Liver (tissue), 10 donors: ENCODE results near the gene ODC1. TPM values are rescaled to one million over a fixed set of nuclear protein-coding genes. Genes with fewer than 3 reads are reported as not detected.

Source experiments
- DNase-seq: peaks from one replicate; pipeline ENCODE4 v3.0.0-alpha.2; 2017; ENCODE audit warnings: low spot score
- H3K27ac ChIP-seq, 2 donors: one replicate each; pipeline ENCODE4 v1.7.0; 2013; ENCODE audit warnings: inconsistent platforms in 2 of 2, low read length in 2 of 2, control low read depth in 1 of 2, low read depth in 1 of 2, mild to moderate bottlenecking in 1 of 2
- H3K27me3 ChIP-seq, 4 donors: one replicate each; pipeline versions ENCODE4 v1.6.1 to v1.7.0; 2013; ENCODE audit warnings: low read length in 3 of 4, inconsistent platforms in 1 of 4, mild to moderate bottlenecking in 1 of 4, moderate library complexity in 1 of 4; ENCODE audit not compliant: control insufficient read depth in 4 of 4, insufficient read depth in 4 of 4
- H3K36me3 ChIP-seq, 4 donors: one replicate each; pipeline versions ENCODE4 v1.6.1 to v1.7.0; 2013; ENCODE audit warnings: low read length in 3 of 4, mild to moderate bottlenecking in 3 of 4, low read depth in 1 of 4, moderate library complexity in 1 of 4; ENCODE audit not compliant: control insufficient read depth in 4 of 4, insufficient read depth in 3 of 4
- H3K4me1 ChIP-seq, 4 donors: one replicate each; pipeline versions ENCODE4 v1.6.1 to v1.7.0; 2013; ENCODE audit warnings: low read length in 3 of 4, mild to moderate bottlenecking in 3 of 4, moderate library complexity in 1 of 4; ENCODE audit not compliant: control insufficient read depth in 4 of 4, insufficient read depth in 4 of 4
- H3K4me3 ChIP-seq, 3 donors: one replicate each; pipeline versions ENCODE4 v1.6.1 to v1.7.0; 2013; ENCODE audit warnings: low read length in 3 of 3, control low read depth in 1 of 3, low read depth in 1 of 3, mild to moderate bottlenecking in 1 of 3
- H3K9ac ChIP-seq, 2 donors: one replicate each; pipeline ENCODE4 v1.7.0; 2013; ENCODE audit warnings: low read length in 2 of 2, mild to moderate bottlenecking in 2 of 2, moderate library complexity in 2 of 2, control low read depth in 1 of 2, low read depth in 1 of 2
- H3K9me3 ChIP-seq, 4 donors: one replicate each; pipeline versions ENCODE4 v1.6.1 to v1.7.0; 2013; ENCODE audit warnings: low read length in 3 of 4; ENCODE audit not compliant: control insufficient read depth in 4 of 4
- ATF3 ChIP-seq: IDR thresholded peaks from 2 replicates; pipeline ENCODE4 v1.6.1; 2016; ENCODE audit warnings: antibody characterized with exemption
- EGR1 ChIP-seq, 2 donors: IDR thresholded peaks; 2 replicates each; pipeline ENCODE4 v1.6.1; 2016 to 2018; ENCODE audit warnings: antibody characterized with exemption in 2 of 2, low read depth in 2 of 2
- FOXA1 ChIP-seq: IDR thresholded peaks from 2 replicates; pipeline ENCODE4 v1.6.1; 2016; ENCODE audit warnings: antibody characterized with exemption
- FOXA2 ChIP-seq: IDR thresholded peaks from 2 replicates; pipeline ENCODE4 v1.6.1; 2016; ENCODE audit warnings: antibody characterized with exemption
- GABPA ChIP-seq, 2 donors: IDR thresholded peaks in 1 of 2; conservative IDR thresholded peaks in 1 of 2; 2 replicates each; pipeline ENCODE4 v1.6.1; 2016; ENCODE audit warnings: antibody characterized with exemption in 2 of 2, mild to moderate bottlenecking in 1 of 2, moderate library complexity in 1 of 2
- HNF4A ChIP-seq, 2 donors: conservative IDR thresholded peaks; 2 replicates each; pipeline ENCODE4 v1.6.1; 2016; ENCODE audit warnings: antibody characterized with exemption in 2 of 2, mild to moderate bottlenecking in 2 of 2
- HNF4G ChIP-seq: IDR thresholded peaks from 2 replicates; pipeline ENCODE4 v1.6.1; 2016; ENCODE audit warnings: antibody characterized with exemption
- JUND ChIP-seq, 2 donors: IDR thresholded peaks; 2 replicates each; pipeline ENCODE4 v1.6.1; 2016; ENCODE audit warnings: antibody characterized with exemption in 2 of 2
- NR2F2 ChIP-seq: IDR thresholded peaks from 2 replicates; pipeline ENCODE4 v1.6.1; 2016; ENCODE audit warnings: antibody characterized with exemption
- RAD21 ChIP-seq, 2 donors: IDR thresholded peaks; 2 replicates each; pipeline ENCODE4 v1.6.1; 2016; ENCODE audit warnings: antibody characterized with exemption in 2 of 2, mild to moderate bottlenecking in 2 of 2
- REST ChIP-seq: IDR thresholded peaks from 2 replicates; pipeline ENCODE4 v1.6.1; 2016; ENCODE audit warnings: antibody characterized with exemption, mild to moderate bottlenecking
- RXRA ChIP-seq, 2 donors: IDR thresholded peaks; 2 replicates each; pipeline ENCODE4 v1.6.1; 2017 to 2018; ENCODE audit warnings: antibody characterized with exemption in 2 of 2, mild to moderate bottlenecking in 1 of 2
- SP1 ChIP-seq: IDR thresholded peaks from 2 replicates; pipeline ENCODE4 v1.6.1; 2018; ENCODE audit warnings: antibody characterized with exemption, mild to moderate bottlenecking
- TAF1 ChIP-seq: conservative IDR thresholded peaks from 2 replicates; pipeline ENCODE4 v1.6.1; 2016; ENCODE audit warnings: antibody characterized with exemption, mild to moderate bottlenecking
- YY1 ChIP-seq: IDR thresholded peaks from 2 replicates; pipeline ENCODE4 v1.6.1; 2016; ENCODE audit warnings: antibody characterized with exemption, mild to moderate bottlenecking
- ZBTB33 ChIP-seq: IDR thresholded peaks from 2 replicates; pipeline ENCODE4 v1.6.1; 2016; ENCODE audit warnings: antibody characterized with exemption
- WGBS: extraction: QIAGEN DNeasy Blood & Tissue Kit; methylation state at CpG from one replicate; pipeline ENCODE4 v1.1.7; 2013; 5-methylcytosine and 5-hydroxymethylcytosine counted together
- polyA plus RNA-seq, 2 donors: library from polyadenylated mRNA; stranded (reverse) in 1 of 2; unstranded in 1 of 2; fragments of 200-250 nt in 1 of 2; fragments of >200 nt in 1 of 2; fragmentation: Nextera tagmentation in 1 of 2; extraction: Ambion mirVana in 1 of 2; gene quantifications; one replicate each; pipeline versions ENCODE4 v1.2.1 to v1.2.3, GENCODE V29; 2013 to 2015
- small RNA-seq: library from RNA; depleted of rRNA; stranded (forward); fragments of <200 nt; gene quantifications from one replicate; pipeline ENCODE3, GENCODE V24; 2014
- total RNA-seq, 2 donors: library from RNA; depleted of rRNA; stranded (reverse); fragments of >200 nt; gene quantifications; one replicate each; pipeline ENCODE4 v1.2.3, GENCODE V29; 2014
- TF ChIP-seq, protein P1 (sequence below): fragments of 150-350 bp; IDR thresholded peaks from 2 replicates; pipeline ENCODE4 v1.5.1; 2017; ENCODE audit warnings: improper control_type of control experiment, low read depth, low read length; ENCODE audit not compliant: missing input control
- TF ChIP-seq, protein P2 (sequence below): IDR thresholded peaks from 2 replicates; pipeline ENCODE4 v1.6.1; 2016; ENCODE audit warnings: antibody characterized with exemption
- donor health status: healthy.
- donor health status: healthy.
- donor health status: healthy.
- donor health status: healthy.
- donor health status: healthy.

The ODC1 gene
- total and polyA plus RNA-seq, 4 donors: 8.3 to 75.8 (median 48.1) TPM

DNA sequence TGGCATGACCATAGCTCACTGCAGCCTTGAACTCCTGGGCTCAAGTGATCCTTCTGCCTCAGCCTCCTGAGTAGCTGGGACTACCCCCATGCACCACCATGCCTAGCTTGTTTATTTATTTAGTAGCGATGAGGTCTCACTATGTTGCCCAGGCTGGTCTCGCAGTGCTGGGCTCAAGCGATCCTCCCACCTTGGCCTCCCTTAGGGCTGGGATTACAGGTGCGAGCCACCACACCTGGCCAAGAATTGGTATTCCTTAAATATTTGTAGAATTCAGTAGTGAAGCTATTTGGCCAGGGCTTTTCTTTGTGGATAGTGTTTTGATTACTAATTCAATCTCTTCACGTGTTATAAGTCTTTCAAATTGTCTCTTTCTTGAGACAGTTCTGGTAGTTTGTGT lies 56.0 kb downstream of the ODC1 start (continued):
- TF ChIP-seq GABPA (IDR thresholded peaks at IDR 0.05 in 1 of 2, conservative IDR thresholded peaks at IDR 0.05 in 1 of 2): no peak

DNA sequence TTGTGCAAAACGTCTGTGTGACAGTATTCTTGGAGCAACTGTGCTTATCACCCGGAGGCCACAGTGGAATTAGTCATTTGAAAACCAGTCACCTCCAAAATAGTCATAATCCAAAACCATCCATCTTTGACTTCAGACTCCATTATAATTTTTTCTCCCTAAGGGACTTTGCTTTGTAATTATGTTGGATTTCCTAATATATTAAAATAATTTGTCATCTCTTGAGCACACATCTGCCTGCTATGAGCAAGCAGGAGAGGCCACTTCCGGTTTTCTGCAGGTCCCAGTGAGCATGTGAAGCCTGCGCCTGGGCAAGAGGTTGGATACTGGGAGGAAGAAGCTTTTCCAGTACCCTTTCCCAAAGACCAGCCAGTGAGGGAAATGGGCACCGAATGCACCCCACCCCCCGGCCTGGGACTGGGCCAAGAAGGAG lies 57.7 kb downstream of the ODC1 start:
- Histone ChIP-seq H3K9ac (no peak overlapping the region), H3K36me3 (no peaks in the 10 kb centered on the region), H3K27ac (no peak overlapping the region), H3K4me3 (no peak overlapping the region), H3K4me1 (peaks cover 8 to 19% (median 12%) of the 10 kb centered on the region in 4 donors), H3K9me3 (no peaks in the 10 kb centered on the region), H3K27me3 (no peaks in the 10 kb centered on the region)
- 74% methylated on average over 6 of the region's 6 CpGs for WGBS
- TF ChIP-seq FOXA1 (no peak), REST (no peak), HNF4G (no peak), JUND (IDR thresholded peaks at IDR 0.05) (no peak), ATF3 (no peak), NR2F2 (no peak), HNF4A (conservative IDR thresholded peaks at IDR 0.05) (no peak), RXRA (IDR thresholded peaks at IDR 0.05) (no peak), GABPA (IDR thresholded peaks at IDR 0.05 in 1 of 2, conservative IDR thresholded peaks at IDR 0.05 in 1 of 2) (no peak), SP1 (no peak), EGR1 (IDR thresholded peaks at IDR 0.05; ENCODE audit: low read depth in 2 of 2) (no peak), ZBTB33 (no peak), YY1 (no peak), RAD21 (IDR thresholded peaks at IDR 0.05) (no peak), TAF1 (no peak), FOXA2 (no peak)
- TF ChIP-seq, protein P1, sequence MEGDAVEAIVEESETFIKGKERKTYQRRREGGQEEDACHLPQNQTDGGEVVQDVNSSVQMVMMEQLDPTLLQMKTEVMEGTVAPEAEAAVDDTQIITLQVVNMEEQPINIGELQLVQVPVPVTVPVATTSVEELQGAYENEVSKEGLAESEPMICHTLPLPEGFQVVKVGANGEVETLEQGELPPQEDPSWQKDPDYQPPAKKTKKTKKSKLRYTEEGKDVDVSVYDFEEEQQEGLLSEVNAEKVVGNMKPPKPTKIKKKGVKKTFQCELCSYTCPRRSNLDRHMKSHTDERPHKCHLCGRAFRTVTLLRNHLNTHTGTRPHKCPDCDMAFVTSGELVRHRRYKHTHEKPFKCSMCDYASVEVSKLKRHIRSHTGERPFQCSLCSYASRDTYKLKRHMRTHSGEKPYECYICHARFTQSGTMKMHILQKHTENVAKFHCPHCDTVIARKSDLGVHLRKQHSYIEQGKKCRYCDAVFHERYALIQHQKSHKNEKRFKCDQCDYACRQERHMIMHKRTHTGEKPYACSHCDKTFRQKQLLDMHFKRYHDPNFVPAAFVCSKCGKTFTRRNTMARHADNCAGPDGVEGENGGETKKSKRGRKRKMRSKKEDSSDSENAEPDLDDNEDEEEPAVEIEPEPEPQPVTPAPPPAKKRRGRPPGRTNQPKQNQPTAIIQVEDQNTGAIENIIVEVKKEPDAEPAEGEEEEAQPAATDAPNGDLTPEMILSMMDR: no peak
- TF ChIP-seq, protein P2, sequence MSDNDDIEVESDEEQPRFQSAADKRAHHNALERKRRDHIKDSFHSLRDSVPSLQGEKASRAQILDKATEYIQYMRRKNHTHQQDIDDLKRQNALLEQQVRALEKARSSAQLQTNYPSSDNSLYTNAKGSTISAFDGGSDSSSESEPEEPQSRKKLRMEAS: no peak
- no peak for DNase-seq

Small RNA genes lying within 50 kb of the gene (small RNA-seq; reads per million reads assigned to genes)
- gene SNORA80B: 5.3 reads per million, percentile 93 among the genes with 10 or more reads in this experiment

Other genes starting within 250 kb of the ODC1 start
- 10 to 100 TPM; 17.3 to 18.1 TPM for gene HPCAL1, start 145.4 kb downstream of the ODC1 start, total RNA-seq
- 10 to 100 TPM; 27.7 to 27.9 TPM for gene HPCAL1, start 145.4 kb downstream of the ODC1 start, polyA plus RNA-seq
- 10 to 100 TPM; 16.7 to 22.8 TPM for gene NOL10, start 241.6 kb upstream of the ODC1 start, total RNA-seq
- gene NOL10, start 241.6 kb upstream of the ODC1 start, polyA plus RNA-seq: 1 to 10 TPM; 7.1 to 8.9 TPM